ENCODE results near the gene SPTBN1.

GRCh38 chr2:54595999-54596902 is 140.1 kb downstream of the SPTBN1 start:
- TF ChIP-seq CTCF (IDR thresholded peaks at IDR 0.05; ENCODE audit: low read depth, low read length): no peak
- no peak for TF ChIP-seq POLR2A (IDR thresholded peaks at IDR 0.05; ENCODE audit: extremely low read depth, insufficient read length)
- TF ChIP-seq MAX (IDR thresholded peaks at IDR 0.05; ENCODE audit: low read depth, low read length): no peak
- no peak for TF ChIP-seq MYC (IDR thresholded peaks at IDR 0.05; ENCODE audit: low read depth, low read length)
